ENCODE measurements around the gene MED12L. TPM values are rescaled to one million over a fixed set of nuclear protein-coding genes. Genes with fewer than 3 reads are reported as not detected.
A peak's percentile ranks its signal among the peaks of the same experiment; 100 is the strongest.

The MED12L gene
- total RNA-seq, 1 experiment from 2014 or later, result 3.0 TPM

- peak overlapping the region; percentile 93 for H3K27ac ChIP-seq
- H3K79me2 ChIP-seq (ENCODE audit: low read depth), result peaks cover 45% of the 10 kb centered on the region
- H3K4me2 ChIP-seq, result peak overlapping the region; percentile 79
- no peaks in the 10 kb centered on the region for H3K27me3 ChIP-seq (ENCODE audit: insufficient read depth, low read depth)
- peak overlapping the region; percentile 57 for H3K4me3 ChIP-seq
- no peaks in the 10 kb centered on the region for H4K20me1 ChIP-seq (ENCODE audit: insufficient read depth)
- no peaks in the 10 kb centered on the region for H3K9me2 ChIP-seq (ENCODE audit: insufficient read depth)
- H3F3A ChIP-seq (ENCODE audit: insufficient read depth, low read depth), result peaks cover 23% of the 10 kb centered on the region; the same call in 1 of the 2 replicates
- POLR2A ChIA-PET (ENCODE audit: unreplicated experiment), result interaction anchor here (0.8 kb wide), 1 partner anchor 10 kb away, joined by 3 read pairs; no protein-coding TSS in a partner anchor
- peak in 1 of 2 experiments; percentile 55 for DNase-seq
- intact Hi-C loops (cut with micrococcal nuclease; ENCODE audit: unreplicated experiment), result no loop called here
- 0 out of 2 replicates have a peak overlapping the region, but pooled peaks have one; percentile 3 for H2AFZ ChIP-seq
- no TSS peak for BruUV-seq (replicated peaks)
- no peaks in the 10 kb centered on the region for H3K9me3 ChIP-seq (ENCODE audit: insufficient read depth, low read depth)
- CTCF ChIA-PET, result interaction anchor here (0.5 kb wide), 1 partner anchor 29 kb away, joined by 3 read pairs; no protein-coding TSS in a partner anchor
- H3K36me3 ChIP-seq (ENCODE audit: low read depth), result no peaks in the 10 kb centered on the region
- TF ChIP-seq CTCF (conservative IDR thresholded peaks at IDR 0.05) (no peak), EZH2 (IDR thresholded peaks at IDR 0.05; ENCODE audit: low read depth) (no peak)
- H3K4me1 ChIP-seq (replicated peaks; ENCODE audit: insufficient read depth), result peaks cover 55% of the 10 kb centered on the region
Measured at GRCh38 chr3:151315136-151315535, 229.7 kb downstream of the MED12L start.

- H2AFZ ChIP-seq, result no peak overlapping the region
- no peaks in the 10 kb centered on the region for H4K20me1 ChIP-seq (ENCODE audit: insufficient read depth)
- ChIA-PET POLR2A (ENCODE audit: unreplicated experiment) (no interaction called here), CTCF (no interaction called here)
- H3K4me2 ChIP-seq, result peak overlapping the region; percentile 79
- BruUV-seq (replicated peaks), result no TSS peak
- intact Hi-C loops (cut with micrococcal nuclease; ENCODE audit: unreplicated experiment), result loop anchor here (1.0 kb wide), 1 partner anchor 11 kb away; no protein-coding TSS in a partner anchor
- H3K4me3 ChIP-seq, result peak overlapping the region; percentile 57
- TF ChIP-seq EZH2 (IDR thresholded peaks at IDR 0.05; ENCODE audit: low read depth) (no peak), CTCF (conservative IDR thresholded peaks at IDR 0.05) (no peak)
- peaks cover 23% of the 10 kb centered on the region; the same call in 1 of the 2 replicates for H3F3A ChIP-seq (ENCODE audit: insufficient read depth, low read depth)
- H3K9me2 ChIP-seq (ENCODE audit: insufficient read depth), result no peaks in the 10 kb centered on the region
- H3K36me3 ChIP-seq (ENCODE audit: low read depth), result no peaks in the 10 kb centered on the region
- H3K9me3 ChIP-seq (ENCODE audit: insufficient read depth, low read depth), result no peaks in the 10 kb centered on the region
- no peaks in the 10 kb centered on the region for H3K27me3 ChIP-seq (ENCODE audit: insufficient read depth, low read depth)
- peaks cover 38% of the 10 kb centered on the region for H3K79me2 ChIP-seq (ENCODE audit: low read depth)
- H3K27ac ChIP-seq, result peak overlapping the region; percentile 93
- H3K4me1 ChIP-seq (replicated peaks; ENCODE audit: insufficient read depth), result peaks cover 52% of the 10 kb centered on the region
- DNase-seq, result no peak
Measured at GRCh38 chr3:151315846-151316245, 230.4 kb downstream of the MED12L start.

- intact Hi-C loops (cut with micrococcal nuclease; ENCODE audit: unreplicated experiment), result loop anchor here (1.0 kb wide), 1 partner anchor 11 kb away; no protein-coding TSS in a partner anchor
- no peaks in the 10 kb centered on the region for H3K36me3 ChIP-seq (ENCODE audit: low read depth)
- H3K4me2 ChIP-seq, result peak within 1 kb of the TSS; percentile 79
- peaks cover 37% of the 10 kb centered on the region for H3K79me2 ChIP-seq (ENCODE audit: low read depth)
- no peaks in the 10 kb centered on the region for H3K27me3 ChIP-seq (ENCODE audit: insufficient read depth, low read depth)
- POLR2A ChIA-PET (ENCODE audit: unreplicated experiment), result interaction anchor here (0.5 to 1.1 kb wide), 6 partner anchors 9 to 552 kb away, joined by 3 to 18 read pairs (median 6); no protein-coding TSS in a partner anchor
- H2AFZ ChIP-seq, result 0 out of 2 replicates have a peak within 1 kb of the TSS, but pooled peaks have one; percentile 21
- H3K4me1 ChIP-seq (replicated peaks; ENCODE audit: insufficient read depth), result peaks cover 53% of the 10 kb centered on the region
- peak; percentile 63 to 98 for DNase-seq
- no peak for TF ChIP-seq EZH2 (IDR thresholded peaks at IDR 0.05; ENCODE audit: low read depth)
- TF ChIP-seq CTCF (conservative IDR thresholded peaks at IDR 0.05), result no peak
- H3K9me2 ChIP-seq (ENCODE audit: insufficient read depth), result no peaks in the 10 kb centered on the region
- H3K4me3 ChIP-seq, result peak within 1 kb of the TSS; percentile 57
- H3F3A ChIP-seq (ENCODE audit: insufficient read depth, low read depth), result peaks cover 23% of the 10 kb centered on the region; the same call in 1 of the 2 replicates
- no peaks in the 10 kb centered on the region for H3K9me3 ChIP-seq (ENCODE audit: insufficient read depth, low read depth)
- CTCF ChIA-PET, result interaction anchor here (0.6 kb wide), 3 partner anchors 12 to 309 kb away, joined by 3 read pairs; no protein-coding TSS in a partner anchor
- no peaks in the 10 kb centered on the region for H4K20me1 ChIP-seq (ENCODE audit: insufficient read depth)
- H3K27ac ChIP-seq, result peak within 1 kb of the TSS; percentile 93
- BruUV-seq (replicated peaks), result TSS peak; percentile 54
Measured at GRCh38 chr3:151316267-151316991, 231.0 kb downstream of the MED12L start, which contains the start of gene GPR87. GPR87 (minus strand) TSS chr3:151316820; CDS start chr3:151300100, 16,720 bp downstream.
